Panc1 (cell line): ENCODE measurements around the gene CIB4.

Experiments used
- CTCF ChIP-seq: fragments of 450-650 bp; IDR thresholded peaks from 2 replicates; pipeline ENCODE4 v1.5.1; 2017; ENCODE audit warnings: mild to moderate bottlenecking
- POLR2AphosphoS5 ChIP-seq: IDR thresholded peaks from 2 replicates; pipeline ENCODE4 v1.6.1; 2012; ENCODE audit warnings: mild to moderate bottlenecking, low read depth, low read length, moderate library complexity
- TCF7L2 ChIP-seq: IDR thresholded peaks from 2 replicates; pipeline ENCODE4 v1.6.1; 2011; ENCODE audit warnings: mild to moderate bottlenecking, low read depth, low read length, inconsistent platforms

- TF ChIP-seq CTCF = no peak
- no peak for TF ChIP-seq POLR2AphosphoS5
- TF ChIP-seq TCF7L2 = no peak
Observed at GRCh38 chr2:26578581-26578980, 62.6 kb downstream of the CIB4 start.
